SK-N-SH treated with all-trans-retinoic acid at 6 μM for 48 hours (cell line): Measurements from ENCODE around the gene CEP170.

ENCODE experiments used
- CREB5 ChIP-seq: fragments of 250-450 bp; sonication (Bioruptor Pico); IDR thresholded peaks from 2 replicates; pipeline ENCODE4 v1.5.1; 2020; ENCODE audit warnings: low read depth, mild to moderate bottlenecking, moderate library complexity
- SNAI2 ChIP-seq: fragments of 250-450 bp; sonication (Bioruptor Pico); IDR thresholded peaks from 2 replicates; pipeline ENCODE4 v1.5.0; 2020; ENCODE audit warnings: mild to moderate bottlenecking, moderate library complexity
- ZFP3 ChIP-seq: fragments of 250-450 bp; sonication (Bioruptor Pico); IDR thresholded peaks from 2 replicates; pipeline ENCODE4 v1.5.0; 2020; ENCODE audit warnings: mild to moderate bottlenecking, moderate library complexity
- ZNF8 ChIP-seq: fragments of 450-650 bp; formaldehyde crosslinking; IDR thresholded peaks from 2 replicates; pipeline ENCODE4 v1.5.0; 2020; ENCODE audit warnings: mild to moderate bottlenecking, moderate library complexity
- TF ChIP-seq, protein P1 (sequence below): fragments of 250-450 bp; sonication (Bioruptor Pico); IDR thresholded peaks from 2 replicates; pipeline ENCODE4 v1.8.0; 2020; ENCODE audit warnings: mild to moderate bottlenecking, moderate library complexity, borderline replicate concordance

GRCh38 chr1:243244432-243244841 lies 10.6 kb downstream of the CEP170 start:
- TF ChIP-seq CREB5 (CRISPR knock-in tag) (no peak), ZFP3 (CRISPR knock-in tag) (no peak), SNAI2 (no peak), ZNF8 (no peak)
- TF ChIP-seq, protein P1, sequence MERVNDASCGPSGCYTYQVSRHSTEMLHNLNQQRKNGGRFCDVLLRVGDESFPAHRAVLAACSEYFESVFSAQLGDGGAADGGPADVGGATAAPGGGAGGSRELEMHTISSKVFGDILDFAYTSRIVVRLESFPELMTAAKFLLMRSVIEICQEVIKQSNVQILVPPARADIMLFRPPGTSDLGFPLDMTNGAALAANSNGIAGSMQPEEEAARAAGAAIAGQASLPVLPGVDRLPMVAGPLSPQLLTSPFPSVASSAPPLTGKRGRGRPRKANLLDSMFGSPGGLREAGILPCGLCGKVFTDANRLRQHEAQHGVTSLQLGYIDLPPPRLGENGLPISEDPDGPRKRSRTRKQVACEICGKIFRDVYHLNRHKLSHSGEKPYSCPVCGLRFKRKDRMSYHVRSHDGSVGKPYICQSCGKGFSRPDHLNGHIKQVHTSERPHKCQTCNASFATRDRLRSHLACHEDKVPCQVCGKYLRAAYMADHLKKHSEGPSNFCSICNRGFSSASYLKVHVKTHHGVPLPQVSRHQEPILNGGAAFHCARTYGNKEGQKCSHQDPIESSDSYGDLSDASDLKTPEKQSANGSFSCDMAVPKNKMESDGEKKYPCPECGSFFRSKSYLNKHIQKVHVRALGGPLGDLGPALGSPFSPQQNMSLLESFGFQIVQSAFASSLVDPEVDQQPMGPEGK (CRISPR knock-in tag), result no peak
